ENCODE measurements around the gene DUS1L. TPM values are rescaled to one million over a fixed set of nuclear protein-coding genes. Genes with fewer than 3 reads are reported as not detected.

DUS1L gene
- total RNA-seq, 1 donor from 2014 or later, result 97.1 TPM

DNA sequence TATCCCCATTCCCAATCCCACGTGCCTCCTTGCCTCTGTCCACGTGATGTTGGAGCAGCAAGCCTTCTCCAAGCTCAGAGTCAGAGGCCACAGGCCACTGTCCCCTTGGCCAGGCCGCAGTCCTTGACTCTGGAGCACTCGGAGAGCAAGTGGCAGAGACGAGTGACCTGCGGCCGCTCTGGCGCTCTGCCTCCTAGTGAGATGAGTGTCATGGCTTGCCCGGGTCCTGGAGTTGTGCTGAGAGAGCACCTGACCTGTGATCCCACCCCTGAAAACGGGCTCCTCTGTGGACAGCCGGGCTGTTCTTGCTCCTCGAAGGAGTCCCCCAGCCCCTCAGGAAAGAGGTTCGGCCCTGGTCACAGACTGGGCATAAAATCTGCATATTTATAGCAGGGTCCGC, 42.4 kb upstream of the DUS1L start:
- Mint-ChIP-seq H3K27ac (peak overlapping the region; percentile 84), H3K4me3 (no peak overlapping the region), H3K4me1 (ENCODE audit: unreplicated experiment) (peaks cover 29% of the 10 kb centered on the region), H3K9me3 (no peaks in the 10 kb centered on the region), H3K27me3 (no peaks in the 10 kb centered on the region), H3K36me3 (peaks cover 7% of the 10 kb centered on the region)
- TF ChIP-seq, protein P1, sequence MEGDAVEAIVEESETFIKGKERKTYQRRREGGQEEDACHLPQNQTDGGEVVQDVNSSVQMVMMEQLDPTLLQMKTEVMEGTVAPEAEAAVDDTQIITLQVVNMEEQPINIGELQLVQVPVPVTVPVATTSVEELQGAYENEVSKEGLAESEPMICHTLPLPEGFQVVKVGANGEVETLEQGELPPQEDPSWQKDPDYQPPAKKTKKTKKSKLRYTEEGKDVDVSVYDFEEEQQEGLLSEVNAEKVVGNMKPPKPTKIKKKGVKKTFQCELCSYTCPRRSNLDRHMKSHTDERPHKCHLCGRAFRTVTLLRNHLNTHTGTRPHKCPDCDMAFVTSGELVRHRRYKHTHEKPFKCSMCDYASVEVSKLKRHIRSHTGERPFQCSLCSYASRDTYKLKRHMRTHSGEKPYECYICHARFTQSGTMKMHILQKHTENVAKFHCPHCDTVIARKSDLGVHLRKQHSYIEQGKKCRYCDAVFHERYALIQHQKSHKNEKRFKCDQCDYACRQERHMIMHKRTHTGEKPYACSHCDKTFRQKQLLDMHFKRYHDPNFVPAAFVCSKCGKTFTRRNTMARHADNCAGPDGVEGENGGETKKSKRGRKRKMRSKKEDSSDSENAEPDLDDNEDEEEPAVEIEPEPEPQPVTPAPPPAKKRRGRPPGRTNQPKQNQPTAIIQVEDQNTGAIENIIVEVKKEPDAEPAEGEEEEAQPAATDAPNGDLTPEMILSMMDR (conservative IDR thresholded peaks at IDR 0.05), result no peak
- no peak for DNase-seq (ENCODE audit: extremely low spot score, unreplicated experiment)

DNA sequence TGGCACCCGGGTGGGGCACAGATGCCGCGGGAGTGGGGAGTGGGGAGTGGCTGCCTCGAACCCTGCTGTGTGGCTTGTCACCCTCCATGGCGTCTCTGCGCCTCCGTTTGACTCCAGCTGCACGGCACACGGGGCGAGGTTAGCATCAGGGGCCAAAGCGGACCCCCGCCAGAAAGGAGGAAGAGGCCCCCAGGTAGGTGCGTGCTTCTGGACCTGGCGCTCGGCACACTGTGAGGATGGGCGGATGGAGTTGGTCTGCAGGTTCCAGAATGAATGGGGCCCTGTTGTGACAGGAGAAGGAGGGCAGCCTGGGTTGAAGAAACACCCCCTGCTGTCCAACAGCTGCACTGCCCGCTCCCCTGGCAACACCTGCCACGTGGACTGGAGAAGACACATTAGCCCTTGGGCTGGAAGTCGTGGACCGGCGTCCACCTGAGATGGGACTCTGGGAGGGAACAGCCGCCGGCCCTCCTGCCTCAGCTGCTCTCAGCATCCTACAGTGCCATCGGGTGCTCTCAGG, 41.8 kb upstream of the DUS1L start:
- H3K36me3 Mint-ChIP-seq, result peaks cover 7% of the 10 kb centered on the region
- H3K4me1 Mint-ChIP-seq (ENCODE audit: unreplicated experiment), result peaks cover 29% of the 10 kb centered on the region
- H3K27ac Mint-ChIP-seq, result no peak overlapping the region
- H3K27me3 Mint-ChIP-seq, result no peaks in the 10 kb centered on the region
- TF ChIP-seq, protein P1 (conservative IDR thresholded peaks at IDR 0.05), result peak; percentile 52
- no peak for DNase-seq (ENCODE audit: extremely low spot score, unreplicated experiment)
- no peak overlapping the region for H3K4me3 Mint-ChIP-seq
- no peaks in the 10 kb centered on the region for H3K9me3 Mint-ChIP-seq

DNA sequence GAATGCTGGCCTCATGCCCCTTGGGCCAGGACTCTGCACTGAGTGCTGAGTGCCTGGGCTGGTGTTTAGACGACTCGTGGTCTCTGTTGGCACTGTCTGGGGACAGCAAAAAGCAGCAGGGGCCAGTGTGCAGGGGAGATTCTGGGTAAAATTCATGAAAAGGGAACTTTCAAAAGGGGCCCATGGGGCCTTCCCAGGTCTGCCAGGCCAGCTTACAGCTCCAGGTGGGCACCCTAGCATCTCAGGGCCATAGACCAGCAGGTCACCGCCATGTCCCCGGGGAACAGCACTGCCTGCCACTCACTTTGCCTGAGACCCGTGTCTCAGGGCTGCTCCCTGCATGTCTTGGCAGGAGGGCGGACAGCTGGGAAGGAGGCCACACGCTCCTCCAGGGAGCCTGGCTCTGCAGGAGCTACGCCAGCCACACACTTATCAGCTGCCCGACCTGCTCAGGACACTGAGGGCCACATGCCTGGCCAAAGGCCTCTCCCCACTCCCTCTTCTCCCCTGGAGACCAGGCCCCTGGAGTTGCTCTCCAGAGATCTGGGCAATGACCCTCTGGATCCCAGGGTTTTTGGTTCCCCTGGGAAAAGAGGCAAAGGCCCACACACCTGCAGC, 41.2 kb upstream of the DUS1L start:
- DNase-seq (ENCODE audit: extremely low spot score, unreplicated experiment), result no peak
- Mint-ChIP-seq H3K27me3 (no peaks in the 10 kb centered on the region), H3K9me3 (no peaks in the 10 kb centered on the region), H3K4me1 (ENCODE audit: unreplicated experiment) (peaks cover 29% of the 10 kb centered on the region), H3K36me3 (peaks cover 7% of the 10 kb centered on the region), H3K4me3 (peak overlapping the region; percentile 69), H3K27ac (peak overlapping the region; percentile 86)
- TF ChIP-seq, protein P1 (conservative IDR thresholded peaks at IDR 0.05), result no peak

- no peak for DNase-seq (ENCODE audit: extremely low spot score, unreplicated experiment)
- Mint-ChIP-seq H3K36me3 (peaks cover 7% of the 10 kb centered on the region), H3K4me1 (ENCODE audit: unreplicated experiment) (peaks cover 29% of the 10 kb centered on the region), H3K27me3 (no peaks in the 10 kb centered on the region), H3K27ac (peak overlapping the region; percentile 86), H3K9me3 (no peaks in the 10 kb centered on the region), H3K4me3 (peak overlapping the region; percentile 69)
- TF ChIP-seq, protein P1 (conservative IDR thresholded peaks at IDR 0.05), result peak; percentile 66
These were observed 40.5 kb upstream of the DUS1L start for GRCh38 chr17:82105882-82106687.

- Mint-ChIP-seq H3K4me1 (ENCODE audit: unreplicated experiment) (peaks cover 28% of the 10 kb centered on the region), H3K27me3 (no peaks in the 10 kb centered on the region), H3K27ac (peak overlapping the region; percentile 64), H3K9me3 (no peaks in the 10 kb centered on the region), H3K36me3 (peaks cover 6% of the 10 kb centered on the region), H3K4me3 (no peak overlapping the region)
- TF ChIP-seq, protein P1 (conservative IDR thresholded peaks at IDR 0.05), result no peak
- no peak for DNase-seq (ENCODE audit: extremely low spot score, unreplicated experiment)
These were observed 39.8 kb upstream of the DUS1L start for GRCh38 chr17:82105417-82105881.

All from type B pancreatic cell (in vitro differentiated cells).